Measurements from ENCODE around the gene LDHB.

DNA sequence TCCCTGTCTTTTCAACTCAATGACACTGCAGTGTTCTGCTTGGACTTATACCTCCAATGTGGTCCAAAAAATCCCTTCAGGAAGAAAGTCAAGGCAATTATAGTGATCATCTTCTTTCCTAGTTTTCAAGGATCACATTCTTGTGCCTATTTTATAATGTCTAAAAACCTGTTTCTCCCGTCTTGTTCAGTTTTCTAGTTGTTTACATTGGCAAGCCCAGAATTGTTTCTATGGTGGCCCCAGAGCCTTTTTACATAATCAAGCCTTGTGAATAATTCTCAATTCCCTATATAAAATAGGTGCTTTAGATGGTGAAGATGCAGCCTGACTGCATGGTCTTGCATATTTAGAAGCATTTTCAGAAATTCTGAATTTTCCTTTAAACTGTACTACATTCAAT lies 14.5 kb upstream of the LDHB start:
- TF ChIP-seq, protein P1, sequence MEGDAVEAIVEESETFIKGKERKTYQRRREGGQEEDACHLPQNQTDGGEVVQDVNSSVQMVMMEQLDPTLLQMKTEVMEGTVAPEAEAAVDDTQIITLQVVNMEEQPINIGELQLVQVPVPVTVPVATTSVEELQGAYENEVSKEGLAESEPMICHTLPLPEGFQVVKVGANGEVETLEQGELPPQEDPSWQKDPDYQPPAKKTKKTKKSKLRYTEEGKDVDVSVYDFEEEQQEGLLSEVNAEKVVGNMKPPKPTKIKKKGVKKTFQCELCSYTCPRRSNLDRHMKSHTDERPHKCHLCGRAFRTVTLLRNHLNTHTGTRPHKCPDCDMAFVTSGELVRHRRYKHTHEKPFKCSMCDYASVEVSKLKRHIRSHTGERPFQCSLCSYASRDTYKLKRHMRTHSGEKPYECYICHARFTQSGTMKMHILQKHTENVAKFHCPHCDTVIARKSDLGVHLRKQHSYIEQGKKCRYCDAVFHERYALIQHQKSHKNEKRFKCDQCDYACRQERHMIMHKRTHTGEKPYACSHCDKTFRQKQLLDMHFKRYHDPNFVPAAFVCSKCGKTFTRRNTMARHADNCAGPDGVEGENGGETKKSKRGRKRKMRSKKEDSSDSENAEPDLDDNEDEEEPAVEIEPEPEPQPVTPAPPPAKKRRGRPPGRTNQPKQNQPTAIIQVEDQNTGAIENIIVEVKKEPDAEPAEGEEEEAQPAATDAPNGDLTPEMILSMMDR (IDR thresholded peaks at IDR 0.05): no peak
- TF ChIP-seq POLR2A (IDR thresholded peaks at IDR 0.05; ENCODE audit: low read depth): no peak

Data from esophagus muscularis mucosa (tissue), 3 donors.